ENCODE data around the gene KLHL15. TPM values are rescaled to one million over a fixed set of nuclear protein-coding genes. Genes with fewer than 3 reads are reported as not detected.
"Not testable (repeated sequence)": the region's sequence is repeated elsewhere in the genome, so short reads cannot be mapped to it uniquely, and the experiment has no call there.

The KLHL15 gene, protein sequence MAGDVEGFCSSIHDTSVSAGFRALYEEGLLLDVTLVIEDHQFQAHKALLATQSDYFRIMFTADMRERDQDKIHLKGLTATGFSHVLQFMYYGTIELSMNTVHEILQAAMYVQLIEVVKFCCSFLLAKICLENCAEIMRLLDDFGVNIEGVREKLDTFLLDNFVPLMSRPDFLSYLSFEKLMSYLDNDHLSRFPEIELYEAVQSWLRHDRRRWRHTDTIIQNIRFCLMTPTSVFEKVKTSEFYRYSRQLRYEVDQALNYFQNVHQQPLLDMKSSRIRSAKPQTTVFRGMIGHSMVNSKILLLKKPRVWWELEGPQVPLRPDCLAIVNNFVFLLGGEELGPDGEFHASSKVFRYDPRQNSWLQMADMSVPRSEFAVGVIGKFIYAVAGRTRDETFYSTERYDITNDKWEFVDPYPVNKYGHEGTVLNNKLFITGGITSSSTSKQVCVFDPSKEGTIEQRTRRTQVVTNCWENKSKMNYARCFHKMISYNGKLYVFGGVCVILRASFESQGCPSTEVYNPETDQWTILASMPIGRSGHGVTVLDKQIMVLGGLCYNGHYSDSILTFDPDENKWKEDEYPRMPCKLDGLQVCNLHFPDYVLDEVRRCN
- polyA plus RNA-seq (ENCODE audit: low read depth in 6 of 6) = 1 to 10 TPM in 5 of 6 donors, not detected in 1; 2.5 to 4.5 (median 3.3) TPM

DNA sequence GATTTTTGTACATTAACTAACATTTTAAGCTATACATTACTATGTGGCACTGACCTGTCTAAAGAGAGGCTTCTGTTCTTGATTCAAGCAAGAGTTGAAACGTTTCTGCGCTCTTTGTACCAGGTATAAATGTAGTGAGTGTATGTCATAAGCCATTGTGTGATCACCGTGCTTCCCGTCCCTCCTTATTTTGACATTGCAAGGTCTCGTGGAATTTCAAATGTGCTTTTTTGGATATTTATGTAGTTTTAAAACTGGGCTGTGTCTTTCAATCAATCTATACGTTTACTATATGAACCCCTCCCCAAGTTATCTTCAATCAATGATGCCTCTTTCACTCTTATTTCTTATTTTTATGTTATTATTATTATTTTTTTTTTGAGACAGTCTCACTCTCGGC is at the start of gene KLHL15:
Gene KLHL15 (minus strand): TSS at position 101 of the 400 bp plus-strand sequence. CDS start 20,493 bp downstream, outside the sequence.
- H3K4me1 Mint-ChIP-seq = peaks cover 0 to 10% (median 0%) of the 10 kb centered on the region in 3 donors
- peak within 1 kb of the TSS; percentile 74 to 96 (median 90) for H3K27ac Mint-ChIP-seq
- peaks cover 0 to 4% (median 0%) of the 10 kb centered on the region in 7 donors for H3K9me3 Mint-ChIP-seq
- H3K4me3 Mint-ChIP-seq = peak within 1 kb of the TSS; percentile 80 to 95 (median 86)
- no peaks in the 10 kb centered on the region for H3K36me3 Mint-ChIP-seq
- H3K27me3 Mint-ChIP-seq = peaks cover 0 to 9% (median 0%) of the 10 kb centered on the region in 3 donors
- DNase-seq (no peak), ATAC-seq (ENCODE audit: low read depth in 2 of 2) (no peak)

DNA sequence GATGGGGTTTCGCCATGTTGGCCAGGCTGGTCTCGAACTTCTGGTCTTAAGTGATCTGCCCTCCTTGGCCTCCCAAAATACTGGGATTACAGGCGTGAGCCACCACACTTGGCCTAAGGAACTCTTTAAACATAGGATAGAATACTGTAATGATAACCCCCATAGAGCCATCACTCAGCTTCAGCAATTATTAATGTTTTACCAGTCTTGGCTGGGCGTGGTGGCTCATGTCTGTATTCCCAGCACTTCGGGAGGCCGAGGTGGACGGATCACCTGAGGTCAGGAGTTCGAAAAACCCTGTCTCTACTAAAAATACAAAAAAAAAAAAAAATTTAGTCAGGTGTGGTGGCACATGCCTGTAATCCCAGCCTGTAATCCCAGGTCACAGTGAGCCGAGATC is 42.9 kb upstream of the KLHL15 start:
- ATAC-seq (ENCODE audit: low read depth in 2 of 2) (no peak), DNase-seq (no peak)
- no peaks in the 10 kb centered on the region for H3K4me1 Mint-ChIP-seq
- H3K27ac Mint-ChIP-seq = no peak overlapping the region
- H3K4me3 Mint-ChIP-seq = no peak overlapping the region
- peaks cover 0 to 31% of the 10 kb centered on the region in 2 donors for H3K36me3 Mint-ChIP-seq
- no peaks in the 10 kb centered on the region for H3K9me3 Mint-ChIP-seq
- no peaks in the 10 kb centered on the region for H3K27me3 Mint-ChIP-seq

DNA sequence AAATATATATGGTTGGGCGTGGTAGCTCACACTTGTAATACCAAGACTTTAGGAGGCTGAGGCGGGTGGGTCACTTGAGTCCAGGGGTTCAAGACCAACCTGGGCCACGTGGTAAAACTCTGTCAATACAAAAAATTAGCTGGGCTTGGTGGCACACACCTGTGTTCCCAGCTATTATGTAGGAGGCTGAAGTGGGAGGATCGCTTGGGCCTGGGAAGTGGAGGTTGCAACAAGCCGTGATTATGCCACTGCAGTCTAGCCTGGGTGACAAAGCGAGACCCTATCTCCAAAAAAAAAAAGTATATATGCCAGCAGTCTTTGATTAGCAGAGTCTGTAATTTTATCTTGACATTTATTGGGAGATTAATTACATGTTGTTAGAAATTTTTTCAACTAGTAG is 36.5 kb upstream of the KLHL15 start:
- Mint-ChIP-seq H3K36me3 (peaks cover 10 to 25% of the 10 kb centered on the region in 2 donors), H3K27me3 (no peaks in the 10 kb centered on the region), H3K9me3 (no peaks in the 10 kb centered on the region), H3K4me3 (no peak overlapping the region), H3K27ac (peak overlapping the region in 1 of 6 donors; percentile 56), H3K4me1 (peaks cover 0 to 3% (median 0%) of the 10 kb centered on the region in 3 donors)
- no peak for DNase-seq
- ATAC-seq (ENCODE audit: low read depth in 2 of 2) = no peak

DNA sequence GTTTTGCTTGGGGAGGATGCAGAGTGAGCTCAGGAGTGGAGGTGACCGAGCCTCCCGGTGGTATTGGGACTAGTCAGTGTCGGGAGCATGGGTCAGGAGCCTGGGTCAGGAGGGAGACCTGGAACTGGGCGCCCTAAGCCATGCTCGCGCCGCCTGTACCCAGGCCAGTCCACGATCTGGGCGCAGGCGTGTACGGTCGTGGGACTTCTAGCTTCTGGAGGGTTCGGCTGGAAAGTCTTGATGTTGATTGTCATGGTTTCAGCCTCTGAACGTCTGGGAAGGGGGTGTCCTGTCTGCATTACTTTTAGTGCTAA is 28.0 kb upstream of the KLHL15 start:
- peak overlapping the region in 3 of 6 donors; percentile 100 for H3K27ac Mint-ChIP-seq

DNA sequence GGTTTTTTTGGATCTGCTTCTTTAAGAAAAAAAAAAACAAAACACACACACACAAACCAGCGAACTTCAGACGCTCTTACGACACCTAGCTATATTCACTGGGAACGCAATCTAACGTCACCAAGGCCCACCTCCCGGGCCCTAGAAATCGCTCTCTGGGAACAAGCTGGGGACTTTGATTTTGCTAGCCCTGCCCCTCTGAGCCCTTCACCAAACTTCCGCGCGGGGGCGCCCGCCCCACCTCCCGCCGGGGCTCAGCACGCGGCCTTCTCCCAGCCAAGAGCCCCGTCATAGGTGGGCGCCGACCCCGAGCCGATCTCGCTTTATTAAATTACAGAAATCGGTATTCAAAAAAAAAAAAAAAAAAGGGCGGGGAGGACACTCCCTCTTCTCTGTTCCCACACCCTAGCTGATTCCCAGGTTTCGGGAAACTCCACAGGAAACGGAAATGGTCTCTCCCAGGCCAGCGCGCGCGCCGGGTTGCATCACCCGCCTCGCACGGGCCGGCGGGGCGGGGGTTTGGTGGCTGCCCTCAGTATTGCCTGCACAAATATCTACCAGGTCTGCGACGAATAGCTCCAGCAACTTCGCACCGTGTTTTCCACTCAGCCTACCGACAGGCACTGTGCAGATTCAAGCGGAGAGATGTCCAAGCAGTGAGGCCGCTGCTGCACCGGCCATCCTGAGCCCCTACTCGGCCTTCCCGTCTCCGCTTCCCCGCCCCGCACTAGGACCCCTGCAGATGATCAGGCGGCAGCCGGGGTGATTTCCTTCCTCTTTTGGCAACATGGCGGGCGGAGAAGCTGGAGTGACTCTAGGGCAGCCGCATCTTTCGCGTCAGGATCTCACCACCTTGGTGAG is 27.4 kb upstream of the KLHL15 start, which contains the start of gene EIF2S3:
Gene EIF2S3 (plus strand): TSS at position 775 of the 861 bp plus-strand sequence. CDS start 13 bp downstream, at position 788.
- ATAC-seq (ENCODE audit: low read depth in 2 of 2) = peak; percentile 74 to 76
- Mint-ChIP-seq H3K9me3 (no peaks in the 10 kb centered on the region), H3K4me3 (peak within 1 kb of the TSS in 4 of 8 donors; percentile 92 to 99 (median 96)), H3K27me3 (no peaks in the 10 kb centered on the region), H3K36me3 (no peaks in the 10 kb centered on the region), H3K27ac (peak within 1 kb of the TSS in 3 of 6 donors; percentile 100), H3K4me1 (peaks cover 0 to 16% (median 0%) of the 10 kb centered on the region in 3 donors)
- peak; percentile 95 for DNase-seq

More for the DNA sequence above, 28.0 kb upstream of the KLHL15 start:
- H3K4me1 Mint-ChIP-seq = peaks cover 0 to 16% (median 0%) of the 10 kb centered on the region in 3 donors
- DNase-seq (no peak), ATAC-seq (ENCODE audit: low read depth in 2 of 2) (peak; percentile 8 to 10)
- H3K9me3 Mint-ChIP-seq = no peaks in the 10 kb centered on the region
- peak overlapping the region in 4 of 8 donors; percentile 92 to 99 (median 96) for H3K4me3 Mint-ChIP-seq
- H3K27me3 Mint-ChIP-seq = no peaks in the 10 kb centered on the region
- H3K36me3 Mint-ChIP-seq = peaks cover 0 to 2% of the 10 kb centered on the region in 2 donors

DNA sequence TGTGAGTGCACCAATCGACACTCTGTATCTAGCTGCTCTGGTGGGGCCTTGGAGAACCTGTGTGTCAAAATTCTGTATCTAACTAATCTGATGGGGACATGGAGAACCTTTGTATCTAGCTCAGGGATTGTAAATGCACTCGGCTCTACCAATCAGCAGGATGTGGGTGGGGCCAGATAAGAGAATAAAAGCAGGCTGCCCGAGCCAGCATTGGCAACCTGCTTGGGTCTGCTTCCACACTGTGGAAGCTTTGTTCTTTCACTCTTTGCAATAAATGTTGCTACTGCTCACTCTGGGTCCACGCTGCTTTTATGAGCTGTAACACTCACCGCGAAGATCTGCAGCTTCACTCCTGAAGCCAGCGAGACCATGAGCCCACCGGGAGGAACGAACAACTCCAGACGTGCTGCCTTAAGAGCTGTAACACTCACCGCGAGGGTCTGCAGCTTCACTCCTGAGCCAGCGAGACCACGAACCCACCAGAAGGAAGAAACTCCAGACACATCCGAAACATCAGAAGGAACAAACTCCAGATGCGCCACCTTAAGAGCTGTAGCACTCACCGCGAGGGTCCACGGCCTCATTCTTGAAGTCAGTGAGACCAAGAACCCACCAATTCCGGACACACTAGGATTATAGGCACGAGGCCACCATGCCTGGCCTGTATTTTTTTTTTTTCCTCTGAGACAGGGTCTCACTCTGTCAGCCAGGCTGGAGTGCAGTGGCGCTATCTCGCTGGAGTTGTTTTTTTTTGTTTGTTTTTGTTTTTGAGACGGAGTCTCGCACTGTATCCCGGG is 23.7 kb upstream of the KLHL15 start:
- not testable (repeated sequence) for H3K27me3 Mint-ChIP-seq; H3K4me1 Mint-ChIP-seq; ATAC-seq (ENCODE audit: low read depth in 2 of 2); H3K36me3 Mint-ChIP-seq; H3K9me3 Mint-ChIP-seq; DNase-seq
- Mint-ChIP-seq H3K4me3 (peak overlapping the region in 6 of 8 donors; percentile 30 to 72 (median 60)), H3K27ac (peak overlapping the region in 2 of 6 donors; percentile 11 to 59)

DNA sequence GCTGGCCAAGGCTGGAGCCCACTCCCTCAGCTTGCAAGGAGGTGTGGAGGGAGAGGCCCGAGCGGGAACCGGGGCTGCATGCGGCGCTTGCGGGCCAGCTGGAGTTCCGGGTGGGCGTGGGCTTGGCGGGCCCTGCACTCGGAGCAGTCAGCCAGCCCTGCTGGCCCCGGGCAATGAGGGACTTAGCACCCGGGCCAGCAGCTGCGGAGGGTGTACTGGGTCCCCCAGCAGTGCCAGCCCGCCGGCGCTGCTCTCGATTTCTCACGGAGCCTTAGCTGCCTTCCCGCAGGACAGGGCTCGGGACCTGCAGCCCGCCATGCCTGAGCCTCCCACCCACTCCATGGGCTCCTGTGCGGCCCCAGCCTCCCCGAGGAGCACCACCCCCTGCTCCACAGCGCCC is 22.7 kb upstream of the KLHL15 start:
- not testable (repeated sequence) for H3K4me1 Mint-ChIP-seq; ATAC-seq (ENCODE audit: low read depth in 2 of 2)

DNA sequence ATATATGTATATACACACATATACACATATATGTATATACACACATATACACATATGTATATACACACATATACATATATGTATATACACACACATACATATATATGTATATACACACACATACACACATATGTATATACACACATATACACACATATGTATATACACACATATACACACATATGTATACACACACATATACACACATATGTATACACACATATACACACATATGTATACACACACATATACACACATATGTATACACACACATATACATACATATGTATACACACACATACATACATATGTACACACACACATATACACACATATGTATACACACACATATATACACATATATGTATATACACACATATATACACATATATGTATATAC is 19.1 kb upstream of the KLHL15 start:
- not testable (repeated sequence) for H3K36me3 Mint-ChIP-seq; H3K27ac Mint-ChIP-seq; H3K9me3 Mint-ChIP-seq; ATAC-seq (ENCODE audit: low read depth in 2 of 2); H3K27me3 Mint-ChIP-seq; H3K4me1 Mint-ChIP-seq; DNase-seq; H3K4me3 Mint-ChIP-seq

More for the DNA sequence above, 22.7 kb upstream of the KLHL15 start:
- H3K9me3 Mint-ChIP-seq, H3K4me3 Mint-ChIP-seq, H3K27me3 Mint-ChIP-seq, H3K36me3 Mint-ChIP-seq, DNase-seq, H3K27ac Mint-ChIP-seq: not testable (repeated sequence)

DNA sequence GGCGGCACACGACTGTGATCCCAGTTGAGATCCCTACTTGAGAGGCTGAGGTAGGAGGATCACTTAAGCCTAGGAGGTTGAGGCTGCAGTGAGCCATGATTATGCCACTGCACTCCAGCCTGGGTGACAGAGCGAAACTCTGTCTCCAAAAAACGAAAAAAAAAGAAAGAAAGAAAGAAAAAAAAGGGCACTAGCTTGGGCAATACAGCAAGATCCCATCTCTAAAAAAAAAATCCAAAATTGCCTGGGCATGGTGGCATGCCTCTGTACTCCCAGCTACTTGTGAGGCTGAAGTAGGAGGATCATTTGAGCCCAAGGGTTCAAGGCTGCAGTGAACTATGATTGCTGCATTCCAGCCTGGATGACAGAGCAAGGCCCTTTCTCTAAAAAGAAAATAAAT is 10.7 kb upstream of the KLHL15 start:
- peaks cover 0 to 2% (median 0%) of the 10 kb centered on the region in 7 donors for H3K9me3 Mint-ChIP-seq
- no peak for ATAC-seq (ENCODE audit: low read depth in 2 of 2)
- peaks cover 0 to 1% (median 0%) of the 10 kb centered on the region in 3 donors for H3K4me1 Mint-ChIP-seq
- H3K27ac Mint-ChIP-seq = no peak overlapping the region
- DNase-seq = no peak
- H3K36me3 Mint-ChIP-seq = peaks cover 0 to 4% of the 10 kb centered on the region in 2 donors
- H3K4me3 Mint-ChIP-seq = no peak overlapping the region
- H3K27me3 Mint-ChIP-seq = peaks cover 0 to 5% (median 0%) of the 10 kb centered on the region in 3 donors

DNA sequence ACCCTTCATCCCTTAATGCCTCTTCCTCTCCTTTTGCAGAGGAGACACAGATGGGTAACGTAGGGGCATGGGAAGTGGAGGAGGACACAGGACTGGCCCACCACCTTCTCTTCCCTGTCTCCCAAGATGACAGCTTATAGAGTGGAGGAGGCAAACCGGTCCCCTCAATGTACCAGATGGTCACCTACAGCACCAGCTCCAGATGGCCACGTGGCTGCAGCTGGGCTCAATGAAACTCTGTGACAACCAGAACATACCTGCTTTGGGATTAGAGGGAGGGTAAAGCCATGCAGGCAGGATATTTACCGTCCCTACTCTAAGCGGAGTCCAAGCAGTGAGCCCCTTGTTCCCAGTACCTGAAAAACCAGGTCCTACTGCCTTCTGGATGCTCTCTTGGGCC is 7.5 kb upstream of the KLHL15 start:
- Mint-ChIP-seq H3K4me1 (peaks cover 0 to 2% (median 0%) of the 10 kb centered on the region in 3 donors), H3K4me3 (no peak overlapping the region), H3K27me3 (peaks cover 0 to 18% (median 0%) of the 10 kb centered on the region in 3 donors), H3K36me3 (peaks cover 0 to 7% of the 10 kb centered on the region in 2 donors), H3K9me3 (peaks cover 0 to 4% (median 0%) of the 10 kb centered on the region in 7 donors), H3K27ac (no peak overlapping the region)
- DNase-seq (no peak), ATAC-seq (ENCODE audit: low read depth in 2 of 2) (no peak)

DNA sequence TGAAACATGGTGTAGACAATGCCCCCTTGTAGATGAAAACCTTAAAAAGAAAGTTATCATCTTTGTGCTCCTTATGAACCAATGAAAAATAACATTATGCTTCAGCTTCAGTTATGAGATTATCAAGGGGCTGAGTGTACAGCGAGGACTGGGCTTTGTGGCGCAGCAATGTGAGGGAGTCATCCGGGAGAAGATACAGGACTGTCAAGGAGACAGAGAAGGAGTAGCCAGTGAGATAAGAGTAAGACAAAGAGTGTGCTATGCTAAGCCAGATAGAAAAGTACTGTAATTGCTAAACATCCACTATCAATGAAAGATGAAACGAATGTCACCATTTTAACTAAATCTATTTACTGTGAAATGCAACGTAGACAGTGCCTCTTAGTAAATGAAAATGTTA is 3.6 kb upstream of the KLHL15 start:
- Mint-ChIP-seq H3K4me3 (no peak overlapping the region), H3K9me3 (peaks cover 0 to 4% (median 0%) of the 10 kb centered on the region in 7 donors), H3K27ac (peak overlapping the region in 3 of 6 donors; percentile 1 to 8 (median 1)), H3K4me1 (peaks cover 0 to 3% (median 2%) of the 10 kb centered on the region in 3 donors), H3K36me3 (peaks cover 0 to 7% of the 10 kb centered on the region in 2 donors), H3K27me3 (peaks cover 0 to 18% (median 0%) of the 10 kb centered on the region in 3 donors)
- ATAC-seq (ENCODE audit: low read depth in 2 of 2) (no peak), DNase-seq (no peak)

DNA sequence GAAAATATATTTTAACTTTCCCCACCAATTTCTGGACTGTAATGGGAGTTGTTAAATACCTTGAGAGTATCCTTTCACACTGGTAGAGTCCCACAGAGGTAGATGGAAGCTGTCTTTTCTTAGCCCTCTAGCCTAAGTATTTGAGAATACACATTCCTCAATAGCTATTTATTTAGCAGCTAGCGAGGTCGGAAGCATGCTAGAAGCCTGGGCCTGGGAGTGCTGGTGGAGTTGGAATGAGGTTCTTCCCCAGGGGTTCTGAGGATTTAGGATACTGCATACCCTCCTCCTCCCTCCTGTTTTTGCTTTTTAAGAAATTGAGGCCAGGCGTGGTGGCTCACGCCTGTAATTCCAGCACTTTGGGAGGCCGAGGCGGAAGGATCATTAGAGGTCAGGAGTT is 999 bp upstream of the KLHL15 start:
- Mint-ChIP-seq H3K9me3 (peaks cover 0 to 8% (median 0%) of the 10 kb centered on the region in 7 donors), H3K4me1 (peaks cover 0 to 10% (median 2%) of the 10 kb centered on the region in 3 donors), H3K27me3 (peaks cover 0 to 16% (median 0%) of the 10 kb centered on the region in 3 donors), H3K4me3 (peak overlapping the region in 2 of 8 donors; percentile 20 to 95), H3K27ac (peak overlapping the region in 1 of 6 donors; percentile 86), H3K36me3 (peaks cover 0 to 6% of the 10 kb centered on the region in 2 donors)
- DNase-seq (no peak), ATAC-seq (ENCODE audit: low read depth in 2 of 2) (no peak)

All from naive B cell (primary cell).